Activated T-helper 9 cell treated with anti-CD3 and anti-CD28 coated beads, Interleukin-2, amount 50 U/mL, for 16 hours (primary cell): ENCODE data around the gene RGS9.

Source experiments
- DNase-seq: peaks from one replicate; pipeline ENCODE4 v3.0.0-alpha.2; 2020; ENCODE audit warnings: low read depth

Gene RGS9

DNA sequence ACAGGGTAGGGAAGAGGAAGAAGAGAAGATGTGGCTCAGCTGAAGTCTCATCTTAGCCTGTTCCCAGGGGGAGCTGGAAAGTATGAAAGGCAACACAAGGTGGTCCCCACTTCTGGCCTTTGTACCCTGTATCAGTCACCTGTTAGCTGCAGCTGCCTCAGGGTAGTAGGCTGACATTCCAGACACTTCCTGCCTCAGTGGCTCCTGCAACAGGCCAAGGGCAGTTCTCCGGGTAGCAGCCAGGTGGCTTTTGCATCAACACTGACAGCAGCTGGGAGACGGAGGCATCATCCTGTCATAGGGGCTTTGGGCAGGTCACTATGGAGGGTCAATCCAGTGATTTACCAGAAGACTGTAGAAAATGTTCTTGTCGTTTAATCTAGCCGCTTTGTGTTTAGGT is 124.0 kb downstream of the RGS9 start:
- DNase-seq: no peak

DNA sequence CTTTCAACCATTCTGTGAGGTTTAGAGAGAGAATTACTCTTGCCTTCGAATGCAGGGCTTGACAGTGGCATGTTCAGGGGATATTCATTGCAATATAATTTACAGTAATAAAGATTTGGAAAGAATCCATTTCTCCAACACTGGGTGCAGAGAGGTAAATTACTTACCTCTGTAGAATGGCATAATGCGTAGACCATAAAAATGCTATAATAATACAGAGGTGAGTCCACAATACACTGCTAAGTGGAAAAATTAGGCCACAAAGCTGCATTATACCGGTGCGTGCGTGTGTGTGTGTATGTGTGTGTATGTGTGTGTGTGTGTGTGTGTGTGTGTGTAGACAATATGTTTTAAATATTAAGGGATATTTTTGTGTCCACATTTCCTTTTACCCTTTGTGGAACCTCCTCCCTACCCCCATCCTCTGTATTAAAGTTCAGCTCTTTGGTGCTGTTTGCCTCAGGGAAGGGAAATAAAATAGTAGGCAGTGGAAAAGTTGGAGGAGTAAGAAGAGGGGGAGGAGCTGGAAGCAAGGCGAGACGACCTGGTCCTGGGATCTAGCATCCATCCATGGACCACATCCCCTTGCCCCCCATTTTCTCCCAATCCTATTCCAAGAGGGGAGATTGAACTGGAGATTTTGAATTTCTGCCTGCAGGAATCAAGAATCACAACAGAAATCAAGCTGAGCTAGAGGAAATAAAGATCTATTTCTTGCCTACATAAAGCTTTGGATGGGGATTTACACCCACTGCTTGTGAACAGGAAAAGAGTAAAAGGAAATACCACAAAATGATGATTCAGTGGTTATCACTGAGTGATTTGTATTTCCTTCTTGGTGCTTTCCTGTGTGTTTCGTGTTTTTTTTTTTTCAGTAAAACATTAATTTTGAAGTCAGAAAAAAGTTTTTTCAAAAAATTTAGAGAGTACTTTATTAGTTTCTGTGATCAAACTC is 124.8 kb downstream of the RGS9 start:
- no peak for DNase-seq

DNA sequence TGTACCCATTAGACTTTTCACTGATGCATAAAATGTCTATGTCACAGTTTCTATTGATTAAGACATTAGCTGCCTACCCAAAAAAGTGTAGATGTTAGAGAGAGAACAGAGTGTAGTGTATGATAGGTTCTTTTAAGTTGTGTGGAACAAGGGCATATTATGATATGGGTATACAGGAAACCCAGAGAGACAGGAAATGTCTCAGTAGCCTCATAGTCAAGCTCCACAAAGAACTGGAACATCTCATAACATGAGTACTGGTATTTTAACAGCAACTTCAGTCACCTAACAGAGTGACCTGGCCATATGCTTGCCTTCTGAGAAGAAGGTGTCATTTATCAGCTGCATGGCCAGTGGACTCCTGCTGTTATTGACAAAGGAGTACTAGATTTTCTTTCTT is 128.1 kb downstream of the RGS9 start:
- DNase-seq: no peak

DNA sequence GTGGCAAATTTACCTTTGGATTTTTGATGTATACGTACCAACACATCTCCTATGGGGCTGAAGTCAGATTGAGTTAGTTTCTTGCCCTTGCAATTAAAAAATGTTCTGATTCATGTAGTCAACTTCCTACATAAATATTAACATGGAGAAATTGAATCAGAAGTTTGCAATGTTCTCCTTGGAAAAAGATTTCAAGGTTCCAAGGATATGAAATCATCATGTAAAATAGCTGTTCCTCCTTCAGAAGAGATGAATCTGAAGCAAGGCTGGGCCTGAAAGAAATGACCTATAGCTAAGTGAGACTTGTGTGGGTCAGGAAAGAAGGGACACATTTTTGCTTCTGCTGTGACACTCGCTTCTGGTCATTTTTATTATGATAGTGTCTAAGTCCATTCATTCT is 131.7 kb downstream of the RGS9 start:
- DNase-seq: no peak

DNA sequence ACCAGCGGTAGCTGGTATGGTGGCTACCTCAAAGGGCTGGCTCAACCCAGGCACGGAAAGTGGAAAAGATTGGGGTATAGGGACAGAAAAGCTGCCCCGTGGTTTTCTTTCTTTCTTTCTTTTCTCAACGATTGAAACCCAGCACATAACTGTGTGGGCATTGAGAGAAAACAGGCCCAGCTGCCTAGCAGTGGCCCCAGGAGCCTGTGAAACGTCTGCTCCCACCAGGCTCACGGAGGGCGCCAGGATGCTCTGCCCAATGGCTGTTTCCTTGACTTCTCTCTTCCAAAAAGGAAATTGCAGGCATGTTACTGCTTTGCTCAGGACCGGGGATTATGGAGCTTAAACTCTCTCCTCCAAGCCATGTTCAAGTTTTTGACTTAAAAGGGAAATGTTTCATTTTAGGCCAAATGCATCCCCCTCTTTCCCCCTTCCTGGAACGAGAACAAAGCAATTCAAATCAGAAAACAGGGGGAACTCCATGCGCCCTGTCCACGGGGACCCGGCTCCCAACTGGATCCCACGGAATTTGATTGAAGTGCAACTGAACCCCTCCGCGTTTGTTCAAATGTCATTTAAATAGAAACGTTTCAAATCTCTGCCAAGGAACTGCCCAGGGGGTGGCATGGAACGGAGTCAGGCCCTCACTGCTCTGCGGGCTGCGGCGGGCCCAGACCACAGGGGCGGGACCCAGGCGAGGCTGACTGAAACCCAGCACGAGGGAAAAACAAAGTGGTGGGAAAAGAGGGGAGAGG is 133.5 kb downstream of the RGS9 start:
- DNase-seq: no peak

DNA sequence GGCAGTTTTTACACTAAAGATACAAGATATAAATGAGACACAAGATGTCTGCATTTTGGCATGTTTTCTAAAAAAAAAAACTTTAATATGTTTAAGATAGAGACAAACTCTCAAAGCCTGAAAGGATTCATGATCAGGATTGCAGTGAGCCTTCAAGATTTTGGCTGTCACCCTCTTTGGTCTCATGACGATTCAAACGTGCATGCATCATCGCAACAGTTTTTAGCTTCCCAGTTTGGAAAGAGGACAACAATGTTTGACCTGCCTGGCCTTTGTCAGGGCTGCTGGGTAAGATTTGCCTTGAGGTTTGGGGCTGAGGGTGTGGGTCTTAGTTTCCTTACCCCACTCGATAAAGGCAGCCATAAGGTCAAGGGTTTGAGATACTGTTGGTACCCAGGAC is 134.1 kb downstream of the RGS9 start:
- no peak for DNase-seq
